Stimulated activated naive CD8-positive, alpha-beta T cell treated with anti-CD3 and anti-CD28 coated beads, Interleukin-15, amount 100 ng/mL, for 72 hours (primary cell): ENCODE results near the gene NUDT14.
A peak's percentile ranks its signal among the peaks of the same experiment; 100 is the strongest.

Source experiments
- ATAC-seq: fragments of 150-1000 bp; cut with Tn5 transposase; 2 replicates; pipeline ENCODE4 v1.10.0; 2021; ENCODE audit warnings: mild to moderate bottlenecking, moderate library complexity
- DNase-seq, 2 donors: peaks; one replicate each; pipeline ENCODE4 v3.0.0; 2021 to 2022
- H3K27ac Mint-ChIP-seq, 2 donors: one replicate each; pipeline ENCODE4 v1.8.0; 2022; ENCODE audit warnings: mild to moderate bottlenecking in 2 of 2, mixed read lengths in 2 of 2, moderate library complexity in 2 of 2
- H3K27me3 Mint-ChIP-seq: one replicate; pipeline ENCODE4 v1.8.0; 2022; ENCODE audit warnings: mixed read lengths
- H3K4me1 Mint-ChIP-seq: one replicate; pipeline ENCODE4 v1.8.0; 2022; ENCODE audit warnings: mild to moderate bottlenecking, mixed read lengths
- H3K4me3 Mint-ChIP-seq, 2 donors: one replicate each; pipeline ENCODE4 v1.8.0; 2022; ENCODE audit warnings: mild to moderate bottlenecking in 2 of 2, mixed read lengths in 2 of 2, moderate library complexity in 1 of 2
- H3K9me3 Mint-ChIP-seq, 2 donors: one replicate each; pipeline ENCODE4 v1.8.0; 2022; ENCODE audit warnings: mixed read lengths in 2 of 2

Gene NUDT14

GRCh38 chr14:105176513-105176912 lies 4.6 kb downstream of the NUDT14 start:
- Mint-ChIP-seq H3K9me3 (no peaks in the 10 kb centered on the region), H3K27ac (no peak overlapping the region), H3K4me3 (no peak overlapping the region), H3K27me3 (peaks cover 17% of the 10 kb centered on the region), H3K4me1 (peaks cover 34% of the 10 kb centered on the region)
- no peak for ATAC-seq
- no peak for DNase-seq

- peak; percentile 63 for ATAC-seq
- Mint-ChIP-seq H3K4me3 (peak overlapping the region; percentile 58 to 60), H3K27me3 (peaks cover 27% of the 10 kb centered on the region), H3K4me1 (peaks cover 41% of the 10 kb centered on the region), H3K27ac (peak overlapping the region; percentile 89 to 92), H3K9me3 (no peaks in the 10 kb centered on the region)
- peak in 1 of 2 donors; percentile 68 for DNase-seq
Measured at GRCh38 chr14:105173901-105174894, 6.9 kb downstream of the NUDT14 start.

GRCh38 chr14:105173145-105173544 lies 8.0 kb downstream of the NUDT14 start:
- Mint-ChIP-seq H3K9me3 (no peaks in the 10 kb centered on the region), H3K4me3 (no peak overlapping the region), H3K4me1 (peaks cover 42% of the 10 kb centered on the region), H3K27ac (no peak overlapping the region), H3K27me3 (peaks cover 30% of the 10 kb centered on the region)
- DNase-seq, result no peak
- ATAC-seq, result no peak

- Mint-ChIP-seq H3K4me1 (peaks cover 42% of the 10 kb centered on the region), H3K27ac (no peak overlapping the region), H3K4me3 (no peak overlapping the region), H3K27me3 (peaks cover 30% of the 10 kb centered on the region), H3K9me3 (no peaks in the 10 kb centered on the region)
- DNase-seq, result no peak
- no peak for ATAC-seq
Measured at GRCh38 chr14:105172476-105172875, 8.6 kb downstream of the NUDT14 start.

GRCh38 chr14:105171004-105171673 lies 10.0 kb downstream of the NUDT14 start:
- H3K4me1 Mint-ChIP-seq, result peaks cover 39% of the 10 kb centered on the region
- ATAC-seq, result no peak
- no peak for DNase-seq
- H3K27ac Mint-ChIP-seq, result no peak overlapping the region
- H3K27me3 Mint-ChIP-seq, result peaks cover 42% of the 10 kb centered on the region
- H3K9me3 Mint-ChIP-seq, result no peaks in the 10 kb centered on the region
- no peak overlapping the region for H3K4me3 Mint-ChIP-seq

- Mint-ChIP-seq H3K27me3 (peaks cover 53% of the 10 kb centered on the region), H3K9me3 (no peaks in the 10 kb centered on the region), H3K4me3 (peak overlapping the region; percentile 74 to 89), H3K27ac (no peak overlapping the region), H3K4me1 (peaks cover 37% of the 10 kb centered on the region)
- ATAC-seq (no peak), DNase-seq (no peak)
Measured at GRCh38 chr14:105169776-105170655, 11.1 kb downstream of the NUDT14 start.

- Mint-ChIP-seq H3K27me3 (peaks cover 57% of the 10 kb centered on the region), H3K9me3 (no peaks in the 10 kb centered on the region), H3K4me3 (peak overlapping the region; percentile 74 to 89), H3K27ac (no peak overlapping the region), H3K4me1 (peaks cover 27% of the 10 kb centered on the region)
- DNase-seq (peak in 1 of 2 donors; percentile 45), ATAC-seq (peak; percentile 35)
Measured at GRCh38 chr14:105168979-105169507, 12.1 kb downstream of the NUDT14 start.

- peak within 1 kb of the TSS; percentile 74 to 89 for H3K4me3 Mint-ChIP-seq
- peak within 1 kb of the TSS in 1 of 2 donors; percentile 39 for H3K27ac Mint-ChIP-seq
- H3K4me1 Mint-ChIP-seq, result peaks cover 25% of the 10 kb centered on the region
- H3K27me3 Mint-ChIP-seq, result peaks cover 60% of the 10 kb centered on the region
- H3K9me3 Mint-ChIP-seq, result no peaks in the 10 kb centered on the region
- ATAC-seq (peak; percentile 31), DNase-seq (no peak)
Measured at GRCh38 chr14:105168496-105168978, 12.6 kb downstream of the NUDT14 start, which contains the start of gene JAG2. Gene JAG2 (minus strand): TSS chr14:105168776. CDS start chr14:105168420, 356 bp downstream.

GRCh38 chr14:105168093-105168420 lies 13.1 kb downstream of the NUDT14 start:
- peak overlapping the region in 1 of 2 donors; percentile 46 for H3K4me3 Mint-ChIP-seq
- H3K27me3 Mint-ChIP-seq, result peaks cover 60% of the 10 kb centered on the region
- peaks cover 25% of the 10 kb centered on the region for H3K4me1 Mint-ChIP-seq
- DNase-seq (no peak), ATAC-seq (no peak)
- H3K9me3 Mint-ChIP-seq, result no peaks in the 10 kb centered on the region
- no peak overlapping the region for H3K27ac Mint-ChIP-seq

GRCh38 chr14:105167303-105168092 lies 13.6 kb downstream of the NUDT14 start:
- Mint-ChIP-seq H3K4me1 (peaks cover 25% of the 10 kb centered on the region), H3K27me3 (peaks cover 60% of the 10 kb centered on the region), H3K27ac (no peak overlapping the region), H3K4me3 (peak overlapping the region in 1 of 2 donors; percentile 46), H3K9me3 (no peaks in the 10 kb centered on the region)
- ATAC-seq (peak; percentile 11), DNase-seq (no peak)

- peak overlapping the region in 1 of 2 donors; percentile 23 for H3K4me3 Mint-ChIP-seq
- no peak overlapping the region for H3K27ac Mint-ChIP-seq
- no peaks in the 10 kb centered on the region for H3K9me3 Mint-ChIP-seq
- H3K27me3 Mint-ChIP-seq, result peaks cover 55% of the 10 kb centered on the region
- DNase-seq (no peak), ATAC-seq (no peak)
- H3K4me1 Mint-ChIP-seq, result peaks cover 25% of the 10 kb centered on the region
Measured at GRCh38 chr14:105166571-105167302, 14.4 kb downstream of the NUDT14 start.

GRCh38 chr14:105165761-105166485 lies 15.2 kb downstream of the NUDT14 start:
- H3K4me3 Mint-ChIP-seq, result no peak overlapping the region
- H3K9me3 Mint-ChIP-seq, result no peaks in the 10 kb centered on the region
- no peak for ATAC-seq
- H3K4me1 Mint-ChIP-seq, result peaks cover 23% of the 10 kb centered on the region
- H3K27me3 Mint-ChIP-seq, result peaks cover 49% of the 10 kb centered on the region
- no peak overlapping the region for H3K27ac Mint-ChIP-seq
- no peak for DNase-seq

GRCh38 chr14:105165134-105165704 lies 15.9 kb downstream of the NUDT14 start:
- Mint-ChIP-seq H3K27me3 (peaks cover 43% of the 10 kb centered on the region), H3K27ac (no peak overlapping the region), H3K4me1 (peaks cover 16% of the 10 kb centered on the region), H3K9me3 (no peaks in the 10 kb centered on the region), H3K4me3 (no peak overlapping the region)
- ATAC-seq, result no peak
- DNase-seq, result no peak
